Activated T-helper 1 cell treated with anti-CD3 and anti-CD28 coated beads, Interleukin-2, amount 50 U/mL, for 16 hours (primary cell): ENCODE measurements around the gene OTC.

Source experiments
- DNase-seq, 2 donors: peaks; one replicate each; pipeline ENCODE4 v3.0.0-alpha.2; 2020; ENCODE audit warnings: low read depth in 1 of 2, low spot score in 1 of 2

OTC gene

DNA sequence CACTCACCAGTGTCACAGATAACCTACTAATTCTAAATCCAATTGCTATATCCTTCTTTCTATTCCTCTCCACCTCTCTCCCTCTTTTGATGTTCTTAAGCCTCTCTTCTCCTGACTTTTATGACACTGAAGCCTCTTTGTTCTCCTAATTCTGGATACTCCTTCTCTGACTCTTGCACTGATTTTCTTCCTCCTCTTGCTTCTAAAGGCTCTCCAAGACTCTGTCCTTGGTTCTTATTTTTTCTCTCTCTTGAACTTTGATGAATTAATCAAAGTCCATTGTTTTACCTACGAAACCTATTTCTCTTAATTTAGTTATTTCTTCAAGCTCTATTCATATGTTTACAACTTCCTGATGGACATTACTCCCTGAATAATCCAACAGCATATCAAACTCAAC is 113.3 kb downstream of the OTC start:
- no peak for DNase-seq

- no peak for DNase-seq
Observed at GRCh38 chrX:38468563-38469157, 116.3 kb downstream of the OTC start.
